Spleen (tissue), 7 donors: ENCODE data around the gene ADCY1.

ENCODE experiments used
- POLR2A ChIP-seq, 3 donors: fragments of 450-650 bp; IDR thresholded peaks; one replicate each; pipeline ENCODE4 v1.5.1; 2017; ENCODE audit warnings: antibody characterized with exemption in 3 of 3, mild to moderate bottlenecking in 1 of 3
- POLR2AphosphoS5 ChIP-seq, 3 donors: sonication (generic); formaldehyde crosslinking; IDR thresholded peaks; one replicate each; pipeline ENCODE4 v1.5.1; 2017; ENCODE audit warnings: antibody characterized with exemption in 3 of 3
- TF ChIP-seq, protein P1 (sequence below), 11 experiments: fragments of 200-600 bp in 7 of 11; fragments of 450-650 bp in 4 of 11; sonication (generic) in 4 of 11; IDR thresholded peaks in 8 of 11; conservative IDR thresholded peaks in 3 of 11; 1 replicate in 7 of 11; 2 replicates in 4 of 11; pipeline versions ENCODE4 v1.4.0 to v1.8.0; 2016 to 2021; ENCODE audit warnings: antibody characterized with exemption in 11 of 11, inconsistent platforms in 4 of 11, mild to moderate bottlenecking in 1 of 11
- donor health status: DM: no; HTN: no; CAD: no; lungs with moderate emphysema.
- donor health status: DM: no; HTN: no; CAD: no.
- donor health status: DM: no; HTN: no; CAD: no.

DNA sequence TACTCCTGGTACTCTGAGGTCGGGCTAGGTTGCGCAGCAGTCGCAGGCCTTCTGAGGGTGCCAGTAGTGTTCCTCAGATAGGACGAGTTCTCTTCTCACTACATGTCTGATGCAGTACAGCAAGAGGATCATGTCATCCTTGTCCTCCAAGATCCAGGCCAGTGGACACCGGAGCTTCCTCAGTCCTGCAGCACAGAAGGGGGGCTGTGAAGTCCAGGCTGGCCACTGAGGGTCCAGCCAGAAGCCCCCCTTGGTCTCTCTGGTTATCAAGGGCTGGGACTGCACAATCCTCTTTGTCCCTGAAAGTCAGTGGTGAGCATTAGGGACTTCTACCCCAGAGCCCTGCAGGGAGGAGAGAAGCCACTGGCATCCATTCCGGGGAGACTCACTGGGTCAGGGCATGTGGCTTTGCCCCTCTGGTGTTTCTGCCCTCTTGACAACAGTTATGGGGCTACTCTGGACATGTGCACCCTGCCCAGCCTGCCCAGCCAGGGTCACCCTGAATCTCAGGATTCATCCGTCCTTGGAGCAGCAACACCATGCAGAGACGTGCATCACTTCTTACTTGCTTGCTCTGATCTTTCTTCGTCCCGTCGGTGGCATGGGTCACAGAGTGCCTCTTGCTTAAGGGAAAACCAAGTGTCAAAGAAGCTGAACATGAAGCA is 125.7 kb downstream of the ADCY1 start:
- TF ChIP-seq, protein P1, sequence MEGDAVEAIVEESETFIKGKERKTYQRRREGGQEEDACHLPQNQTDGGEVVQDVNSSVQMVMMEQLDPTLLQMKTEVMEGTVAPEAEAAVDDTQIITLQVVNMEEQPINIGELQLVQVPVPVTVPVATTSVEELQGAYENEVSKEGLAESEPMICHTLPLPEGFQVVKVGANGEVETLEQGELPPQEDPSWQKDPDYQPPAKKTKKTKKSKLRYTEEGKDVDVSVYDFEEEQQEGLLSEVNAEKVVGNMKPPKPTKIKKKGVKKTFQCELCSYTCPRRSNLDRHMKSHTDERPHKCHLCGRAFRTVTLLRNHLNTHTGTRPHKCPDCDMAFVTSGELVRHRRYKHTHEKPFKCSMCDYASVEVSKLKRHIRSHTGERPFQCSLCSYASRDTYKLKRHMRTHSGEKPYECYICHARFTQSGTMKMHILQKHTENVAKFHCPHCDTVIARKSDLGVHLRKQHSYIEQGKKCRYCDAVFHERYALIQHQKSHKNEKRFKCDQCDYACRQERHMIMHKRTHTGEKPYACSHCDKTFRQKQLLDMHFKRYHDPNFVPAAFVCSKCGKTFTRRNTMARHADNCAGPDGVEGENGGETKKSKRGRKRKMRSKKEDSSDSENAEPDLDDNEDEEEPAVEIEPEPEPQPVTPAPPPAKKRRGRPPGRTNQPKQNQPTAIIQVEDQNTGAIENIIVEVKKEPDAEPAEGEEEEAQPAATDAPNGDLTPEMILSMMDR (IDR thresholded peaks at IDR 0.05 in 8 of 11, conservative IDR thresholded peaks at IDR 0.05 in 3 of 11) = no peak
- TF ChIP-seq POLR2A (IDR thresholded peaks at IDR 0.05) (no peak), POLR2AphosphoS5 (IDR thresholded peaks at IDR 0.05) (no peak)
